Thoracic aorta (tissue), 2 donors: ENCODE data around the gene EEF2K. TPM values are rescaled to one million over a fixed set of nuclear protein-coding genes. Genes with fewer than 3 reads are reported as not detected.

Experiments
- ATAC-seq: fragments of 150-250 bp; one replicate; pipeline ENCODE4 v1.8.0; 2017; ENCODE audit warnings: low read depth; ENCODE audit not compliant: insufficient number of reproducible peaks, low FRiP score
- DNase-seq: peaks from one replicate; pipeline ENCODE4 v3.0.0-alpha.2; 2020; ENCODE audit warnings: low spot score
- H3K27ac ChIP-seq, 2 donors: fragments of 200-600 bp; sonication (generic); 1 replicate in 1 of 2; 2 replicates in 1 of 2; pipeline ENCODE4 v1.5.1; 2016; ENCODE audit warnings: mild to moderate bottlenecking in 2 of 2, moderate library complexity in 2 of 2
- H3K27me3 ChIP-seq: fragments of 200-600 bp; sonication (generic); replicated peaks from 2 replicates; pipeline ENCODE4 v1.6.0; 2016; ENCODE audit warnings: mild to moderate bottlenecking; ENCODE audit not compliant: insufficient read depth
- H3K36me3 ChIP-seq: fragments of 200-600 bp; sonication (generic); one replicate; pipeline ENCODE4 v1.5.1; 2016
- H3K4me1 ChIP-seq, 2 donors: fragments of 200-600 bp; sonication (generic); 1 replicate in 1 of 2; 2 replicates in 1 of 2; pipeline versions ENCODE4 v1.5.1 to v1.6.0; 2016; ENCODE audit warnings: low read depth in 2 of 2, mild to moderate bottlenecking in 1 of 2; ENCODE audit not compliant: control insufficient read depth in 1 of 2
- H3K4me3 ChIP-seq: fragments of 200-600 bp; sonication (generic); 2 replicates; pipeline ENCODE4 v1.5.1; 2016; ENCODE audit warnings: mild to moderate bottlenecking
- H3K9me3 ChIP-seq: fragments of 200-600 bp; sonication (generic); 2 replicates; pipeline ENCODE4 v1.5.1; 2016
- total RNA-seq, 2 donors: library from RNA; depleted of rRNA; stranded (reverse); fragments of >200 nt; gene quantifications; one replicate each; pipeline versions ENCODE4 v1.1.0 to v1.2.3, GENCODE V29; 2016
- TF ChIP-seq, protein P1 (sequence below): fragments of 200-600 bp; sonication (generic); IDR thresholded peaks from one replicate; pipeline ENCODE4 v1.5.1; 2019; ENCODE audit warnings: antibody characterized with exemption

The EEF2K gene
- total RNA-seq, 2 donors from 2014 or later = 35.1 to 38.2 TPM

DNA sequence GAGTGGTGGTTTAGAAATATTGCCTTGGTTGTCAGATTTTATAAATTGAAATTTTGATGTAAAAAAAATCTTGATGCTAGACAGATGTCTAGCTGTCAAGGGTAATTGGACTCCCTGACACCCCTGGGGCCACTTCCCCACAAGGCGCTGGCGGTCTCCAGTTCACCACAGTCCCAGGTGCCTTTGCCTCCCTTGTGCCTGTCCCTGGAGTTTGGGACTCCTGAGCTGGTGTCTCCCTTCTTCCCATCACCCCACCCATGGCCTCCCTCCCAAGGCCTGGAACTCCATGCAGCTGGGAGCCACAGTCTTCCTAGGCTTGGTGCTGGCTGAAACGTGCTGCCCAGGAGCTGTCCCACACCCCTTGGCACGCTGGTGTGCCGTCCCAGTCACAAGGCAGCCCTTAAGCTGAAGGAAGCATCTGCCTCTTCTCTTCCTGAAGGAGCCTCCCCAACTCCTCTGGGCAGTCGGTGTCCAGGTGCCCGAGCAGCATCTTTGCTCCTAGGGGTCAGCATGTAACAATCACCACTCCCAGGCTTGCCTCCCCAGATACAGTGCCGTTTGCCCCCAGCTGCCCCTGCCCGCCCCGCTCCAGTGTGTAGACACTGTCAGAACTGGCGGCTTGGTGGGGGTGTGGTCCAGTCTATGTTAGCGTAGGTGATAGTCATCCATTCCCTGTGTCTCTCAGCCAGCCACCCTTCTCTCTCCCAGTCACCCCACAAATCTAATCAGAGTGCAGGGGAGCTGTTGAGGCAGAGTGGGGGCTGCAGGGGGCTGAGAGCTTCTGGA is 117.3 kb downstream of the EEF2K start:
- TF ChIP-seq, protein P1, sequence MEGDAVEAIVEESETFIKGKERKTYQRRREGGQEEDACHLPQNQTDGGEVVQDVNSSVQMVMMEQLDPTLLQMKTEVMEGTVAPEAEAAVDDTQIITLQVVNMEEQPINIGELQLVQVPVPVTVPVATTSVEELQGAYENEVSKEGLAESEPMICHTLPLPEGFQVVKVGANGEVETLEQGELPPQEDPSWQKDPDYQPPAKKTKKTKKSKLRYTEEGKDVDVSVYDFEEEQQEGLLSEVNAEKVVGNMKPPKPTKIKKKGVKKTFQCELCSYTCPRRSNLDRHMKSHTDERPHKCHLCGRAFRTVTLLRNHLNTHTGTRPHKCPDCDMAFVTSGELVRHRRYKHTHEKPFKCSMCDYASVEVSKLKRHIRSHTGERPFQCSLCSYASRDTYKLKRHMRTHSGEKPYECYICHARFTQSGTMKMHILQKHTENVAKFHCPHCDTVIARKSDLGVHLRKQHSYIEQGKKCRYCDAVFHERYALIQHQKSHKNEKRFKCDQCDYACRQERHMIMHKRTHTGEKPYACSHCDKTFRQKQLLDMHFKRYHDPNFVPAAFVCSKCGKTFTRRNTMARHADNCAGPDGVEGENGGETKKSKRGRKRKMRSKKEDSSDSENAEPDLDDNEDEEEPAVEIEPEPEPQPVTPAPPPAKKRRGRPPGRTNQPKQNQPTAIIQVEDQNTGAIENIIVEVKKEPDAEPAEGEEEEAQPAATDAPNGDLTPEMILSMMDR = no peak
- Histone ChIP-seq H3K36me3 (peaks cover 50% of the 10 kb centered on the region), H3K9me3 (no peaks in the 10 kb centered on the region), H3K27me3 (no peaks in the 10 kb centered on the region), H3K27ac (no peak overlapping the region), H3K4me1 (no peaks in the 10 kb centered on the region), H3K4me3 (no peak overlapping the region)
- ATAC-seq (no peak), DNase-seq (no peak)

DNA sequence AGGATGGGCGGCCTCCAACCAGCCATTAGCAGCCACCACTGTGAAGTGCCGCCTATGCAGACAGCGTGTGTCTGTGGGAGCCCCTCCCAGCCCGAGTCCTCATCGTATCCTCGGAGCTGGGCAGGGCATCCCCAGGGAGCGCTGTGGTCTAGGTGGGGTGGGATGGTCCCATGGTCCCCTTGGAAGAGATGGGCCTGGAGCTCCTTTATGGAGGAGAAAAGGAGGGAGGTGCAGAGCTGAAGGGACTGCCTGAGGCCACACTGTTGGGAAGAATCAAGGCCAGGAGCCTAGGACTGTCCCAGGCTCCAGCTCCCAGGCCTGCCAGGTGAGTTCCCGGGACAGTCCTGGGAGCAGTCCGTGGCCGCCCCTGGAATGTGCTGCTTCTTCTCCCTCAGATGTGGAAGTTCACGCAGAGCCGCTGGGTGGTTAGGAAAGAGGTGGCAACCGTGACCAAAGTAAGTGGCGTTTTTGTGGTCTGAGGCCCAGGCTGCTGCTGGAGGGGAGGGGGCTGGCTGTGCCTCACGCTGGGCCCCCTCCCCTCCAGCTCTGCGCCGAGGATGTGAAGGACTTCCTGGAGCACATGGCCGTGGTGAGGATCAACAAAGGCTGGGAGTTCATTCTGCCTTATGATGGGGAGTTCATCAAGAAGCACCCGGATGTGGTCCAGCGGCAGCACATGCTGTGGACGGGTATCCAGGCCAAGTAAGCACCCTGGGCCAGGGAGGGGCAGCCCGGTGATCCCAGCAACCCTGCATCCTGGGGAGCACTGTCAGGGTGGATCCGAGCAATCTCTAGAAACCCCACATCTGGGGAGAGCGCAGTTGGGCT is 118.1 kb downstream of the EEF2K start:
- no peak overlapping the region for H3K4me3 ChIP-seq
- no peak overlapping the region for H3K27ac ChIP-seq
- H3K27me3 ChIP-seq = no peaks in the 10 kb centered on the region
- H3K9me3 ChIP-seq = no peaks in the 10 kb centered on the region
- H3K4me1 ChIP-seq = no peaks in the 10 kb centered on the region
- TF ChIP-seq, protein P1 = no peak
- ATAC-seq (no peak), DNase-seq (no peak)
- H3K36me3 ChIP-seq = peaks cover 42% of the 10 kb centered on the region

DNA sequence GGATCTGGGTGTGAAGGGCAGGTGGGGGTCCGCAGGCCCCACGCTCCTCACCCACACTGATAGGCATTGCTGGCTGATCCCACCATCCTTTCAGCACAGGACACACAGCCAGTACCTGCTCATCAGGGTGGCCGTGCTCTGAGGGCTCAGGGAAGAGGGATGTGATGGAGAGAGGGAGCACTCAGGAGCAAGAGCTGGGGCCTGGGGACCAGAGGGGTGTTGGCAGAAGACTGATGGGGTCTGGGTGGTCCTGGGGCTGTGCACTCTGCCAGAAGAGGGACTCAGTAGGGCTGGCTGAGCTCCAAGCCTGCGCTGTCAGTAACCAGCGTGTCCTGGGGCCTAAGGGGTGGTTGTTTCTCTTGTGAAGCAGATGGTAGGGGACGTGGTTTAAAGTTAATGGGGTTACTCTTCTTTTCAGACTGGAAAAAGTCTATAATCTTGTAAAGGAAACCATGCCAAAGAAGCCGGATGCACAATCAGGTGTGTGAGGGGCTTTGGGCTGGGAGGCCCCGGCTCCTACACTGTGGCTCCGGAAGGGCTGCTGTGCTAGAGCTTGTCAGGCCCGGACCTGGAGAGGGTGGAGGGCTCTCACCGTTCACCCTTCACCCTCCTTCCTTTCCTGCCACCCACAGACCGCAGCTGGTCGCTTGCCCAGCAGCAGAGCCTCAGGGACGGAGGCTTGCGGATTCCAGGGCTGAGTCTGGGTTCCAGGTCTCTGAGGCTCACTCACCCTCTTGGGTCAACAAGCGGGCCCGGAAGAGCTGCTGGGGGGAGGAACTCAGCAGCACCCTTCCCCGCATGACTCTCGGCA is 118.9 kb downstream of the EEF2K start:
- TF ChIP-seq, protein P1 = no peak
- DNase-seq = no peak
- H3K9me3 ChIP-seq = no peaks in the 10 kb centered on the region
- H3K4me3 ChIP-seq = no peak overlapping the region
- H3K4me1 ChIP-seq = no peaks in the 10 kb centered on the region
- ATAC-seq = no peak
- H3K27me3 ChIP-seq = no peaks in the 10 kb centered on the region
- no peak overlapping the region for H3K27ac ChIP-seq
- peaks cover 37% of the 10 kb centered on the region for H3K36me3 ChIP-seq

DNA sequence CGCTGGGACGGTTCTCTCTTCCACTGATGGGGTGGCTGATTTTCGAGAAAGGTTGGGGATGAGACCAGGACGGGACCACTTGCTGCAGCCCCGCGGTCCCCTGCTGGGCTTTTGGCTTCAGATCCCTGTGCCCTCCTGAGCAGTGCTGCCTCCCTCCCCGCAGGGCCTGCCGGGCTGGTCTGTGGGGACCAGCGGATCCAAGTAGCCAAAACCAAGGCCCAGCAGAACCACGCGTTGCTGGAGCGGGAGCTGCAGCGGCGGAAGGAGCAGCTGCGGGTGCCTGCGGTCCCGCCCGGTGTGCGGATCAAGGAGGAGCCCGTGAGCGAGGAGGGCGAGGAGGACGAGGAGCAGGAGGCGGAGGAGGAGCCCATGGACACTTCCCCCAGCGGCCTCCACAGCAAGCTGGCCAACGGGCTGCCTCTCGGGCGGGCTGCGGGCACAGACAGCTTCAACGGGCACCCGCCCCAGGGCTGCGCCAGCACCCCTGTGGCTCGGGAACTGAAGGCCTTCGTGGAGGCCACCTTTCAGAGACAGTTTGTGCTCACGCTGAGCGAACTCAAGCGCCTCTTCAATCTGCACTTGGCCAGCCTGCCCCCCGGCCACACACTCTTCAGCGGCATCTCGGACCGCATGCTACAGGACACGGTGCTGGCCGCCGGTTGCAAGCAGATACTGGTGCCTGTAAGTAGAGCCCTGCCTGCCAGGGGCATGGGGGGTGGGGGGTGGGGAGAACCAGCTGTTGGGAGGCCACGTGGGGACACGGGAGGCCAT is 119.7 kb downstream of the EEF2K start:
- no peaks in the 10 kb centered on the region for H3K9me3 ChIP-seq
- peaks cover 37% of the 10 kb centered on the region for H3K36me3 ChIP-seq
- no peak for DNase-seq

More for the DNA sequence above, 119.7 kb downstream of the EEF2K start:
- TF ChIP-seq, protein P1 = no peak
- H3K27me3 ChIP-seq = no peaks in the 10 kb centered on the region
- no peaks in the 10 kb centered on the region for H3K4me1 ChIP-seq
- ATAC-seq = no peak
- H3K4me3 ChIP-seq = no peak overlapping the region
- no peak overlapping the region for H3K27ac ChIP-seq
